ENCODE measurements around the gene EIF2S3.
A peak's percentile ranks its signal among the peaks of the same experiment; 100 is the strongest.

EIF2S3 gene

GRCh38 chrX:24082447-24082846 is 27.7 kb downstream of the EIF2S3 start:
- H3K4me1 ChIP-seq: no peaks in the 10 kb centered on the region
- no peak overlapping the region for H3K27ac ChIP-seq
- H3K79me2 ChIP-seq: no peaks in the 10 kb centered on the region
- no peaks in the 10 kb centered on the region for H3K36me3 ChIP-seq (ENCODE audit: control insufficient read depth, insufficient read depth, low read length)
- H3K4me2 ChIP-seq (ENCODE audit: low read length): no peak overlapping the region
- no peak overlapping the region for H3K4me3 ChIP-seq (ENCODE audit: low read depth, low read length)
- H3K9me3 ChIP-seq (ENCODE audit: control insufficient read depth, low read length): no peaks in the 10 kb centered on the region
- no peak overlapping the region for H3K9ac ChIP-seq
- H2AFZ ChIP-seq: no peak overlapping the region
- no peaks in the 10 kb centered on the region for H3K27me3 ChIP-seq (ENCODE audit: control insufficient read depth, insufficient read depth, low read length)
- TF ChIP-seq CTCF (IDR thresholded peaks at IDR 0.05): no peak

GRCh38 chrX:24085101-24085500 is 30.3 kb downstream of the EIF2S3 start:
- no peak overlapping the region for H3K4me3 ChIP-seq (ENCODE audit: low read depth, low read length)
- no peaks in the 10 kb centered on the region for H3K27me3 ChIP-seq (ENCODE audit: control insufficient read depth, insufficient read depth, low read length)
- H2AFZ ChIP-seq: no peak overlapping the region
- H3K9me3 ChIP-seq (ENCODE audit: control insufficient read depth, low read length): no peaks in the 10 kb centered on the region
- no peak overlapping the region for H3K27ac ChIP-seq
- H3K36me3 ChIP-seq (ENCODE audit: control insufficient read depth, insufficient read depth, low read length): no peaks in the 10 kb centered on the region
- TF ChIP-seq CTCF (IDR thresholded peaks at IDR 0.05): no peak
- no peak overlapping the region for H3K9ac ChIP-seq
- no peak overlapping the region for H3K4me2 ChIP-seq (ENCODE audit: low read length)
- no peaks in the 10 kb centered on the region for H3K79me2 ChIP-seq
- H3K4me1 ChIP-seq: no peaks in the 10 kb centered on the region

DNA sequence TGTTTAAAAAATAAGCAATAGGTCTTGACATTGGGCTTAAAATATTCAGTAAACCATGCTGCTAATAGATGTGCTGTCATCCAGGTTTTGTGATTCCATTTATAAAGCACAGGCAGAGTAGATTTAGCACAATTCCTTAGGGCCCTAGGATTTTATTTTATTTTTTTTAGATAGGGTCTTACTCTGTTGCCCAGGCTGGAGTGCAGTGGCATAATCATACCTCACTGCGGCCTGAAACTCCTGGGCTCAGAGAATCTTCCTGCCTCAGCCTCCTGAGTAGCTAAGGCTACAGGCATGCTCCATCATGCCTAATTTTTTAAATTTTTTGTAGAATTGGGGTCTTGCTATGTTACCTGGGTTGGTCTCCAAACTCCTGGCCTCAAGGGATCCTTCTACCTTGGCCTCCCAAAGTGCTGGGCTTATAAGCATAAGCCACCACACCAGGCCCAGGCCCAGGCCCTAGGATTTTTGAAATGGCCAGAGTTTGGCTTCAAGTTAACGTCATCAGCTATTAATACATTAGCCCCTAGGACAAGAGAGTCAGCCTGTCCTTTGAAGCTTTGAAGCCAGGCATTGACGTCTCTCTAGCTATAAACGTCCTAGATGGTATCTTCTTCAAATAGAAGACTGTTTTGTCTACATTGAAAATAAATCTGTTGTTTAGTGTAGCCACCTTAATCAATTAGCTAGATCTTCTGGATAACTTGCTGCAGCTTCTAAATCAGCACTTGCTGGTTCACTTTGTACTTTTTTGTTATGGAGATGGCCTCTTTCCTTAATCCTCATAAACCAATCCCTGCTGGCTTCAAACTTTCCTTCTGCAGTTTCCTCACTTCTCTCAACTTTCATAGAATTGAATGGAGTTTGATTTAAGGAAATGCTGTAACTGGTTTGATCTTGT is 35.8 kb downstream of the EIF2S3 start:
- H3K27ac ChIP-seq: peak overlapping the region; percentile 74
- no peak overlapping the region for H3K4me3 ChIP-seq (ENCODE audit: low read depth, low read length)
- H3K4me2 ChIP-seq (ENCODE audit: low read length): peak overlapping the region; percentile 21
- H3K27me3 ChIP-seq (ENCODE audit: control insufficient read depth, insufficient read depth, low read length): no peaks in the 10 kb centered on the region
- no peak for TF ChIP-seq CTCF (IDR thresholded peaks at IDR 0.05)
- H3K9ac ChIP-seq: no peak overlapping the region
- H2AFZ ChIP-seq: peak overlapping the region; percentile 45
- no peaks in the 10 kb centered on the region for H3K36me3 ChIP-seq (ENCODE audit: control insufficient read depth, insufficient read depth, low read length)
- H3K79me2 ChIP-seq: no peaks in the 10 kb centered on the region
- no peaks in the 10 kb centered on the region for H3K4me1 ChIP-seq
- H3K9me3 ChIP-seq (ENCODE audit: control insufficient read depth, low read length): no peaks in the 10 kb centered on the region

GRCh38 chrX:24093746-24094145 is 39.0 kb downstream of the EIF2S3 start:
- H3K36me3 ChIP-seq (ENCODE audit: control insufficient read depth, insufficient read depth, low read length): no peaks in the 10 kb centered on the region
- H3K9ac ChIP-seq: no peak overlapping the region
- no peaks in the 10 kb centered on the region for H3K9me3 ChIP-seq (ENCODE audit: control insufficient read depth, low read length)
- H2AFZ ChIP-seq: no peak overlapping the region
- no peaks in the 10 kb centered on the region for H3K79me2 ChIP-seq
- no peak for TF ChIP-seq CTCF (IDR thresholded peaks at IDR 0.05)
- H3K27me3 ChIP-seq (ENCODE audit: control insufficient read depth, insufficient read depth, low read length): no peaks in the 10 kb centered on the region
- H3K27ac ChIP-seq: no peak overlapping the region
- no peaks in the 10 kb centered on the region for H3K4me1 ChIP-seq
- no peak overlapping the region for H3K4me3 ChIP-seq (ENCODE audit: low read depth, low read length)
- H3K4me2 ChIP-seq (ENCODE audit: low read length): no peak overlapping the region

Data from parathyroid adenoma (tissue), 2 donors.